ENCODE measurements around the gene SLC29A3. TPM values are rescaled to one million over a fixed set of nuclear protein-coding genes. Genes with fewer than 3 reads are reported as not detected.

SLC29A3 gene
- total RNA-seq, 1 donor from 2014 or later = 4.4 TPM

- Mint-ChIP-seq H3K36me3 (ENCODE audit: unreplicated experiment) (peaks cover 9% of the 10 kb centered on the region), H3K27ac (ENCODE audit: unreplicated experiment) (no peak overlapping the region), H3K9me3 (ENCODE audit: unreplicated experiment) (no peaks in the 10 kb centered on the region), H3K27me3 (ENCODE audit: unreplicated experiment) (no peaks in the 10 kb centered on the region), H3K4me1 (ENCODE audit: unreplicated experiment) (no peaks in the 10 kb centered on the region), H3K4me3 (ENCODE audit: unreplicated experiment) (no peak overlapping the region)
- TF ChIP-seq CTCF (IDR thresholded peaks at IDR 0.05) = no peak
- DNase-seq (ENCODE audit: extremely low spot score, unreplicated experiment) = no peak
These were observed 26.2 kb upstream of the SLC29A3 start for GRCh38 chr10:71292624-71293445.

- peaks cover 9% of the 10 kb centered on the region for H3K36me3 Mint-ChIP-seq (ENCODE audit: unreplicated experiment)
- H3K9me3 Mint-ChIP-seq (ENCODE audit: unreplicated experiment) = no peaks in the 10 kb centered on the region
- H3K27me3 Mint-ChIP-seq (ENCODE audit: unreplicated experiment) = no peaks in the 10 kb centered on the region
- DNase-seq (ENCODE audit: extremely low spot score, unreplicated experiment) = no peak
- no peak overlapping the region for H3K27ac Mint-ChIP-seq (ENCODE audit: unreplicated experiment)
- H3K4me3 Mint-ChIP-seq (ENCODE audit: unreplicated experiment) = no peak overlapping the region
- no peak for TF ChIP-seq CTCF (IDR thresholded peaks at IDR 0.05)
- no peaks in the 10 kb centered on the region for H3K4me1 Mint-ChIP-seq (ENCODE audit: unreplicated experiment)
These were observed 25.5 kb upstream of the SLC29A3 start for GRCh38 chr10:71293446-71294084.

- Mint-ChIP-seq H3K4me1 (ENCODE audit: unreplicated experiment) (no peaks in the 10 kb centered on the region), H3K27ac (ENCODE audit: unreplicated experiment) (no peak overlapping the region), H3K9me3 (ENCODE audit: unreplicated experiment) (no peaks in the 10 kb centered on the region), H3K36me3 (ENCODE audit: unreplicated experiment) (peaks cover 6% of the 10 kb centered on the region), H3K27me3 (ENCODE audit: unreplicated experiment) (no peaks in the 10 kb centered on the region), H3K4me3 (ENCODE audit: unreplicated experiment) (no peak overlapping the region)
- no peak for DNase-seq (ENCODE audit: extremely low spot score, unreplicated experiment)
- TF ChIP-seq CTCF (IDR thresholded peaks at IDR 0.05) = no peak
These were observed 24.9 kb upstream of the SLC29A3 start for GRCh38 chr10:71294091-71294561.

- Mint-ChIP-seq H3K4me3 (ENCODE audit: unreplicated experiment) (no peak overlapping the region), H3K27ac (ENCODE audit: unreplicated experiment) (no peak overlapping the region), H3K27me3 (ENCODE audit: unreplicated experiment) (no peaks in the 10 kb centered on the region), H3K9me3 (ENCODE audit: unreplicated experiment) (no peaks in the 10 kb centered on the region), H3K36me3 (ENCODE audit: unreplicated experiment) (peaks cover 8% of the 10 kb centered on the region), H3K4me1 (ENCODE audit: unreplicated experiment) (no peaks in the 10 kb centered on the region)
- no peak for TF ChIP-seq CTCF (IDR thresholded peaks at IDR 0.05)
- DNase-seq (ENCODE audit: extremely low spot score, unreplicated experiment) = no peak
These were observed 24.2 kb upstream of the SLC29A3 start for GRCh38 chr10:71294856-71295255.

GRCh38 chr10:71295641-71296040 is 23.4 kb upstream of the SLC29A3 start:
- no peak for DNase-seq (ENCODE audit: extremely low spot score, unreplicated experiment)
- Mint-ChIP-seq H3K4me1 (ENCODE audit: unreplicated experiment) (no peaks in the 10 kb centered on the region), H3K4me3 (ENCODE audit: unreplicated experiment) (no peak overlapping the region), H3K27ac (ENCODE audit: unreplicated experiment) (no peak overlapping the region), H3K9me3 (ENCODE audit: unreplicated experiment) (no peaks in the 10 kb centered on the region), H3K27me3 (ENCODE audit: unreplicated experiment) (no peaks in the 10 kb centered on the region), H3K36me3 (ENCODE audit: unreplicated experiment) (peaks cover 8% of the 10 kb centered on the region)
- TF ChIP-seq CTCF (IDR thresholded peaks at IDR 0.05) = no peak
